GM21381 (cell line): Measurements from ENCODE around the gene TSHZ2.

ENCODE experiments used
- ATAC-seq: cut with Tn5 transposase; IDR thresholded peaks from one replicate; pipeline ENCODE4 v1.9.1; 2021; ENCODE audit warnings: mild to moderate bottlenecking, moderate library complexity; ENCODE audit not compliant: unreplicated experiment

Gene TSHZ2

GRCh38 chr20:53190225-53190624 lies 218.1 kb downstream of the TSHZ2 start:
- ATAC-seq = no peak

- no peak for ATAC-seq
Observed at GRCh38 chr20:53191957-53192356, 219.8 kb downstream of the TSHZ2 start.

GRCh38 chr20:53194306-53195290 lies 222.4 kb downstream of the TSHZ2 start:
- ATAC-seq = no peak

- no peak for ATAC-seq
Observed at GRCh38 chr20:53195876-53196610, 223.9 kb downstream of the TSHZ2 start.

GRCh38 chr20:53201588-53201987 lies 229.4 kb downstream of the TSHZ2 start:
- no peak for ATAC-seq

- ATAC-seq = no peak
Observed at GRCh38 chr20:53202777-53203176, 230.6 kb downstream of the TSHZ2 start.

- no peak for ATAC-seq
Observed at GRCh38 chr20:53205046-53205445, 232.9 kb downstream of the TSHZ2 start.

GRCh38 chr20:53208110-53208832 lies 236.1 kb downstream of the TSHZ2 start:
- no peak for ATAC-seq

- no peak for ATAC-seq
Observed at GRCh38 chr20:53210041-53210440, 237.9 kb downstream of the TSHZ2 start.

GRCh38 chr20:53210931-53211330 lies 238.8 kb downstream of the TSHZ2 start:
- ATAC-seq = no peak

- no peak for ATAC-seq
Observed at GRCh38 chr20:53212018-53212417, 239.9 kb downstream of the TSHZ2 start.

GRCh38 chr20:53214392-53214791 lies 242.2 kb downstream of the TSHZ2 start:
- no peak for ATAC-seq

GRCh38 chr20:53215166-53215565 lies 243.0 kb downstream of the TSHZ2 start:
- ATAC-seq = no peak

- no peak for ATAC-seq
Observed at GRCh38 chr20:53216478-53216855, 244.3 kb downstream of the TSHZ2 start.

- no peak for ATAC-seq
Observed at GRCh38 chr20:53216856-53217576, 244.9 kb downstream of the TSHZ2 start.

GRCh38 chr20:53220482-53221307 lies 248.5 kb downstream of the TSHZ2 start:
- ATAC-seq = no peak

- no peak for ATAC-seq
Observed at GRCh38 chr20:53221731-53222130, 249.6 kb downstream of the TSHZ2 start.

GRCh38 chr20:53222416-53222815 lies 250.3 kb downstream of the TSHZ2 start:
- ATAC-seq = no peak

GRCh38 chr20:53222932-53223331 lies 250.8 kb downstream of the TSHZ2 start:
- ATAC-seq = no peak
